GM23248 (cell line): Measurements from ENCODE around the gene SLC15A1. TPM values are rescaled to one million over a fixed set of nuclear protein-coding genes. Genes with fewer than 3 reads are reported as not detected.

Experiments
- DNase-seq: peaks from one replicate; pipeline ENCODE4 v3.0.0-alpha.2; 2015
- H2AFZ ChIP-seq: fragments of 200-600 bp; sonication (generic); 2 replicates; pipeline ENCODE4 v1.6.1; 2016; ENCODE audit warnings: antibody characterized with exemption
- H3F3A ChIP-seq: fragments of 200-600 bp; sonication (generic); 2 replicates; pipeline ENCODE4 v1.6.1; 2016; ENCODE audit warnings: mild to moderate bottlenecking, antibody characterized with exemption, mixed run types; ENCODE audit not compliant: insufficient read depth
- H3K27ac ChIP-seq: fragments of 200-600 bp; sonication (generic); 2 replicates; pipeline ENCODE4 v1.5.1; 2016; ENCODE audit warnings: mild to moderate bottlenecking
- H3K27me3 ChIP-seq: fragments of 200-600 bp; sonication (generic); replicated peaks from 2 replicates; pipeline ENCODE4 v1.6.1; 2016; ENCODE audit warnings: mild to moderate bottlenecking; ENCODE audit not compliant: insufficient read depth
- H3K36me3 ChIP-seq: fragments of 200-600 bp; sonication (generic); 2 replicates; pipeline ENCODE4 v1.6.1; 2016; ENCODE audit warnings: low read depth, mild to moderate bottlenecking
- H3K4me1 ChIP-seq: fragments of 200-600 bp; sonication (generic); 2 replicates; pipeline ENCODE4 v1.6.1; 2016; ENCODE audit warnings: mild to moderate bottlenecking; ENCODE audit not compliant: insufficient read depth
- H3K4me2 ChIP-seq: fragments of 200-600 bp; sonication (generic); one replicate; pipeline ENCODE4 v1.6.1; 2016; ENCODE audit warnings: mild to moderate bottlenecking; ENCODE audit not compliant: unreplicated experiment
- H3K4me3 ChIP-seq: fragments of 200-600 bp; sonication (generic); 2 replicates; pipeline ENCODE4 v1.5.1; 2016; ENCODE audit warnings: mild to moderate bottlenecking
- H3K79me2 ChIP-seq: fragments of 200-600 bp; sonication (generic); 2 replicates; pipeline ENCODE4 v1.6.1; 2016; ENCODE audit warnings: mild to moderate bottlenecking; ENCODE audit not compliant: insufficient read depth
- H3K9ac ChIP-seq: fragments of 200-600 bp; sonication (generic); 2 replicates; pipeline ENCODE4 v1.6.1; 2016; ENCODE audit warnings: mild to moderate bottlenecking
- H3K9me2 ChIP-seq: fragments of 200-600 bp; sonication (generic); 2 replicates; pipeline ENCODE4 v1.6.1; 2016; ENCODE audit warnings: mixed run types, mild to moderate bottlenecking, moderate library complexity; ENCODE audit not compliant: insufficient read depth
- H3K9me3 ChIP-seq: fragments of 200-600 bp; sonication (generic); one replicate; pipeline ENCODE4 v1.6.1; 2017; ENCODE audit warnings: low read depth
- H4K20me1 ChIP-seq: fragments of 200-600 bp; sonication (generic); 2 replicates; pipeline ENCODE4 v1.6.0; 2016; ENCODE audit not compliant: insufficient read depth
- EZH2 ChIP-seq: fragments of 200-600 bp; sonication (generic); IDR thresholded peaks from 2 replicates; pipeline ENCODE4 v1.6.1; 2018; ENCODE audit warnings: antibody characterized with exemption, mild to moderate bottlenecking; ENCODE audit not compliant: insufficient read depth, poor library complexity, severe bottlenecking
- EZH2phosphoT487 ChIP-seq: fragments of 200-600 bp; sonication (generic); IDR thresholded peaks from 2 replicates; pipeline ENCODE4 v1.6.1; 2018; ENCODE audit warnings: antibody characterized with exemption, moderate library complexity, mild to moderate bottlenecking, low read depth; ENCODE audit not compliant: insufficient read depth
- WGBS, 2 experiments: methylation state at CpG; one replicate each; pipeline ENCODE4 v1.1.6; 2015 to 2017; ENCODE audit warnings: low lambda C conversion rate in 2 of 2, low coverage in 1 of 2; ENCODE audit errors: missing lambda C conversion rate in 2 of 2; 5-methylcytosine and 5-hydroxymethylcytosine counted together
- in situ Hi-C: fragments of 300-500 bp; cut with MboI; formaldehyde crosslinking; loops from 2 replicates; pipeline ENCODE4 v1.15.0; 2020
- polyA plus RNA-seq: library from polyadenylated mRNA; unstranded; fragments of >200 nt; fragmentation: Nextera tagmentation; extraction: Ambion mirVana; gene quantifications from 2 replicates; pipeline ENCODE4 v1.2.1, GENCODE V29; 2016
- total RNA-seq: library from RNA; depleted of rRNA; stranded (reverse); fragments of >200 nt; shearing (Covaris generic); gene quantifications from 2 replicates; pipeline ENCODE4 v1.2.3, GENCODE V29; 2014

Gene SLC15A1
- total and polyA plus RNA-seq, 2 experiments from 2014 or later, result not detected

DNA sequence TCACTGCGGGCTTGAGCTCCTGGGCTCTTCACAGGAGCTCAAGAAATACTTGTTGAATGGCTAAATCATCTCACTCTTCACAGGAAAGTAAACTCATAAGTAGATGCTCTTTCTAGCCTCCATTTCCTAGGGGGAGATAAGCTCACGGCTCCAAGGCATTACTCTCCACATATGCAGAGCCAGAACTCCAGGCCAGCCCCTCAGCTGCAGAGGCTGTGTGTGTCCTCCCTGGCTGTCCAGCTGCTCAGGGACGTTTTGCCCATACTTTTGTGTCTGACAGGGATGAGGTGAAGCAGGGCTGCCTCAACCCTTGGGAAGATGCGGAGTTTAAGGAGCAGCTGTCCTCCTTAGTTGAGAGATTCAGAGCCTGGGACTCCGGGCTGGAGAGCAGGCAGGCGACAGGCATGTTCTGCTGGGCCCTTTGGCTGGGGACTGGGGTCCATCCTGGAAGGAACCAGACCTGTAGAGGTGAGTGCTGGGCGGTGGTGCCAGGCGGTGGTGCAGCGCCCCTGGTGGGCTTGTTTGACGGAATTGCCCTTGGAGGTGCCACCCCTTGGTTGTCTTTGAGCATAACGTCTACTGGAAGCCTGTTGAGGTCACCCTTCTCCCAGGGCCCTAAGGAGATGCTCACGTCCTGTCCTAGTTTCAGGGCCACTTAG lies 20.5 kb upstream of the SLC15A1 start:
- Histone ChIP-seq H4K20me1 (no peaks in the 10 kb centered on the region), H3F3A (no peaks in the 10 kb centered on the region), H3K36me3 (no peaks in the 10 kb centered on the region), H3K9me2 (no peaks in the 10 kb centered on the region), H3K4me1 (no peaks in the 10 kb centered on the region; the same call in 1 of the 2 replicates), H3K79me2 (no peaks in the 10 kb centered on the region), H3K4me2 (no peak overlapping the region), H3K9ac (no peak overlapping the region), H2AFZ (no peak overlapping the region), H3K27ac (no peak overlapping the region), H3K4me3 (no peak overlapping the region), H3K9me3 (no peaks in the 10 kb centered on the region), H3K27me3 (peaks cover 21% of the 10 kb centered on the region)
- TF ChIP-seq EZH2phosphoT487, result no peak
- TF ChIP-seq EZH2, result no peak
- DNase-seq, result no peak
- 78 to 81% methylated on average over 11 to 12 of the region's 12 CpGs for WGBS, 2 experiments
- in situ Hi-C loops, result no loop called here

- H3K27me3 ChIP-seq, result peaks cover 26% of the 10 kb centered on the region
- H3K9ac ChIP-seq, result no peak overlapping the region
- H3K4me3 ChIP-seq, result no peak overlapping the region
- H3K4me2 ChIP-seq, result no peak overlapping the region
- in situ Hi-C loops, result no loop called here
- no peaks in the 10 kb centered on the region for H3K79me2 ChIP-seq
- H3K36me3 ChIP-seq, result no peaks in the 10 kb centered on the region
- no peak for DNase-seq
- no peaks in the 10 kb centered on the region for H4K20me1 ChIP-seq
- no peaks in the 10 kb centered on the region for H3K9me2 ChIP-seq
- H3K9me3 ChIP-seq, result no peaks in the 10 kb centered on the region
- no peaks in the 10 kb centered on the region; the same call in 1 of the 2 replicates for H3K4me1 ChIP-seq
- no peak overlapping the region for H2AFZ ChIP-seq
- H3F3A ChIP-seq, result no peaks in the 10 kb centered on the region
- 30 to 34% methylated on average over 16 of the region's 16 CpGs for WGBS, 2 experiments
- TF ChIP-seq EZH2 (no peak), EZH2phosphoT487 (no peak)
- H3K27ac ChIP-seq, result no peak overlapping the region
Observed at GRCh38 chr13:98771838-98772611, 19.6 kb upstream of the SLC15A1 start.

GRCh38 chr13:98769736-98770135 lies 17.3 kb upstream of the SLC15A1 start:
- Histone ChIP-seq H3K27ac (no peak overlapping the region), H3K9me3 (no peaks in the 10 kb centered on the region), H3K9me2 (no peaks in the 10 kb centered on the region), H3K9ac (no peak overlapping the region), H3K79me2 (no peaks in the 10 kb centered on the region), H3K36me3 (no peaks in the 10 kb centered on the region), H4K20me1 (no peaks in the 10 kb centered on the region), H3K4me1 (no peaks in the 10 kb centered on the region), H3K4me2 (no peak overlapping the region), H3K4me3 (no peak overlapping the region), H2AFZ (no peak overlapping the region), H3F3A (no peaks in the 10 kb centered on the region), H3K27me3 (peaks cover 43% of the 10 kb centered on the region)
- TF ChIP-seq EZH2, result no peak
- no peak for TF ChIP-seq EZH2phosphoT487
- 55 to 58% methylated on average over 7 of the region's 7 CpGs for WGBS, 2 experiments
- in situ Hi-C loops, result no loop called here
- no peak for DNase-seq

GRCh38 chr13:98768522-98768921 lies 16.1 kb upstream of the SLC15A1 start:
- no peak overlapping the region for H3K4me2 ChIP-seq

More at GRCh38 chr13:98768522-98768921, 16.1 kb upstream of the SLC15A1 start:
- no peaks in the 10 kb centered on the region for H3K36me3 ChIP-seq
- no peaks in the 10 kb centered on the region for H4K20me1 ChIP-seq
- in situ Hi-C loops, result no loop called here
- H3K27ac ChIP-seq, result no peak overlapping the region
- H3K4me3 ChIP-seq, result no peak overlapping the region
- no peaks in the 10 kb centered on the region for H3F3A ChIP-seq
- 60 to 64% methylated on average over 4 of the region's 4 CpGs for WGBS, 2 experiments
- H2AFZ ChIP-seq, result no peak overlapping the region
- H3K79me2 ChIP-seq, result no peaks in the 10 kb centered on the region
- H3K9me2 ChIP-seq, result no peaks in the 10 kb centered on the region
- no peak for DNase-seq
- H3K4me1 ChIP-seq, result no peaks in the 10 kb centered on the region
- H3K27me3 ChIP-seq, result peaks cover 43% of the 10 kb centered on the region
- no peaks in the 10 kb centered on the region for H3K9me3 ChIP-seq
- no peak overlapping the region for H3K9ac ChIP-seq
- TF ChIP-seq EZH2 (no peak), EZH2phosphoT487 (no peak)
